Fibroblast of villous mesenchyme (primary cell): Measurements from ENCODE around the gene SGMS2. TPM values are rescaled to one million over a fixed set of nuclear protein-coding genes. Genes with fewer than 3 reads are reported as not detected.

Experiments
- DNase-seq: peaks from one replicate; pipeline ENCODE4 v3.0.0-alpha.2; 2010; ENCODE audit warnings: low read depth
- H3K4me3 ChIP-seq: 2 replicates; pipeline ENCODE4 v1.5.1; 2011; ENCODE audit warnings: low read depth, mild to moderate bottlenecking, low read length
- total RNA-seq: library from RNA; depleted of rRNA; stranded (reverse); fragments of >200 nt; gene quantifications from 2 replicates; pipeline ENCODE4 v1.2.3, GENCODE V29; 2012
- TF ChIP-seq, protein P1 (sequence below): IDR thresholded peaks from 2 replicates; pipeline ENCODE4 v1.5.1; 2012; ENCODE audit warnings: low read depth, mild to moderate bottlenecking, low read length; ENCODE audit not compliant: insufficient read depth

Gene SGMS2
- 135 and 186 TPM in 2 replicates for total RNA-seq

DNA sequence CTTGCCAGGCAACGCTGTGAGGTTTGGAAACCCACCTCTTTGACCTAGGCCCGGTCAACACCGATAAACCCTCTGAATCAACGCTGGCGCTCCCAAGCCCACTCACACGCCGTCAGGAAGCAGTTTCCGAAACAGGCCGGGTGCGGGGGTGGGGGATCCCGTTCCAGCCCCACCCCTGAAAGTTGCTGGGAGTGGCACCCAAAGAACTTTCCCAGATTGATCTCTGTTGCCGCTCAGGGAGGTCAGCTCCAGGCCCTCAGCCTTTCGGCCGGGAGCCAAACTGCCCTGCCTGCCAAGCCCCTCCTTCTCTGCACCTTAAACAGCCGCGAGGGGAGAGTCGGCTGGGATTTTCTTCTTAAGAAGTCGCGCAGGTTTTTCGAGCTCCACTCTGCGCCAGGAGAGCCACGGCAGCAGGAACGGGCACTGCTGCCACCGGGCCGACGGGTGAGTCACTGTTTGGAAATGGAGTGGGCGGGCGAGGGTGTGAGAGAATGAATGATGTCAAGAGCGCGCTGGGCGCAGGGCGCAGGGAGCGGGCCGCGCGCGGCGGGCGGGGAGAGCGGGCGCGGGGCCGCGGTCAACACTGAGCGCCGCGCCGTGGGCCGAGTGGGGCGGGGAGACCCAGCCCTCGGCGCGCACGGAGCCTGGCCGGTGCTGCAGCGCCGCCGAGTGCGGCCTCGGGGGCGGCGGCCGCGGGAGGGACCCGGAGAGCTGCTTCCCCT is at the start of gene SGMS2:
Gene SGMS2 (plus strand): TSS at position 583 of the 722 bp plus-strand sequence. CDS start 70,622 bp downstream, outside the sequence.
- peak within 1 kb of the TSS; percentile 93 for H3K4me3 ChIP-seq
- TF ChIP-seq, protein P1, sequence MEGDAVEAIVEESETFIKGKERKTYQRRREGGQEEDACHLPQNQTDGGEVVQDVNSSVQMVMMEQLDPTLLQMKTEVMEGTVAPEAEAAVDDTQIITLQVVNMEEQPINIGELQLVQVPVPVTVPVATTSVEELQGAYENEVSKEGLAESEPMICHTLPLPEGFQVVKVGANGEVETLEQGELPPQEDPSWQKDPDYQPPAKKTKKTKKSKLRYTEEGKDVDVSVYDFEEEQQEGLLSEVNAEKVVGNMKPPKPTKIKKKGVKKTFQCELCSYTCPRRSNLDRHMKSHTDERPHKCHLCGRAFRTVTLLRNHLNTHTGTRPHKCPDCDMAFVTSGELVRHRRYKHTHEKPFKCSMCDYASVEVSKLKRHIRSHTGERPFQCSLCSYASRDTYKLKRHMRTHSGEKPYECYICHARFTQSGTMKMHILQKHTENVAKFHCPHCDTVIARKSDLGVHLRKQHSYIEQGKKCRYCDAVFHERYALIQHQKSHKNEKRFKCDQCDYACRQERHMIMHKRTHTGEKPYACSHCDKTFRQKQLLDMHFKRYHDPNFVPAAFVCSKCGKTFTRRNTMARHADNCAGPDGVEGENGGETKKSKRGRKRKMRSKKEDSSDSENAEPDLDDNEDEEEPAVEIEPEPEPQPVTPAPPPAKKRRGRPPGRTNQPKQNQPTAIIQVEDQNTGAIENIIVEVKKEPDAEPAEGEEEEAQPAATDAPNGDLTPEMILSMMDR: no peak
- peak; percentile 91 for DNase-seq

DNA sequence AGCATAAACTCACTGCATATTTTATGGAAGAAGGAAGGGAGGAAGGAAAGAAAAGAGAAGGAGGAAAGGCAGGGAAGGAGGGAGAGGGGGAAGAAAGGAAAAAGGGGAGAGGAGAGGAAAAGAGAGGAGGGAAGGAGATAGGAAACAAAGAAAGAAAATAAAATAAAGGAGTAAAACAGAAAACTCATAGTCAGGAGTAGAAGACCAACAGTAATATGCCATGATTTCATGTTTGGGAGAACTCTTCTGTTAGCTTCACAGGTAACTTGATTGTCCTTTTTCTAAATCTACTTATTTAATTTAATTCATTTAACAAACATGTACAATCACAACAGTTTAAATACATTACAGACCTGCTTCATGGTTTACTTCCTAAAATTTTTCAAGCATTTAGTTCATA is 46.8 kb upstream of the SGMS2 start:
- no peak overlapping the region for H3K4me3 ChIP-seq
- DNase-seq: no peak
- TF ChIP-seq, protein P1: no peak

- DNase-seq: no peak
- H3K4me3 ChIP-seq: no peak overlapping the region
- TF ChIP-seq, protein P1: no peak
These were observed 45.8 kb upstream of the SGMS2 start for GRCh38 chr4:107778784-107779530.

DNA sequence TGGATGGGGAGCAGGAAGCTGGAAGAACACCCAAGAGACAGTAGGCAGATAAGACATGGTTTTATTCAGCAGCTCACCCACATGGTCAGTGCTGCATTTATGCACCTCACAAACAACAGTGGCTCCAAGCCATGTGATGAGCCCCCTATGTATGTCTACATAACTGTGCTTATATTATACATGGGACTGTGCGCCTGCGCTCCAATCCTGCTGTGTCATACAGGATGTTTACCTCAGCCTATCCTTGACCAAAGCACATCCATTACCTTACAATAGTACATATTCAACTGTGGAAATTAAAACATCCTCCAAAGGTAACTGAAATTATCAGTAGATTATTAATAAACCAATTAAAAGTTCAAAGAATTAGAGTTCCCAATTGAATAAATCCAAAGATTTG is 44.1 kb upstream of the SGMS2 start:
- TF ChIP-seq, protein P1: no peak
- DNase-seq: no peak
- no peak overlapping the region for H3K4me3 ChIP-seq

DNA sequence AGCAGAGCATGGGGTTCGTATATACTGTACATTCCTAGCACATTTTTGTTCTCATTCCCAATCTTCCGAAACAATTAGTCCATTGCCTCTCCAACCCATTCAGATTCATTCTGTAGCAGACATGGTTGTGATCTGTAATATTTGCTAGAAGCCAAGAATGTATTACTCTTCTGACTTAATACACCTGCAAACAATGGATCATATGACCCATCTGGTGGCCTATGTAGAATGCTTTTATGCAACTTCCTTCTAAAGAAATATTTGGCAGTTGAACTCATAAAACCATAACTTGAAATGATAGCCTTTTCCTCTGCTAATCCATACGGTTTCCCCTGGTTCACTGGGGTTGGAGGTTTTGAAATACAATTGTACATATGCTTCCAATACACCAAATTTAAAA is 32.8 kb upstream of the SGMS2 start:
- TF ChIP-seq, protein P1: no peak
- H3K4me3 ChIP-seq: no peak overlapping the region
- DNase-seq: no peak

- no peak for DNase-seq
- H3K4me3 ChIP-seq: no peak overlapping the region
- TF ChIP-seq, protein P1: no peak
These were observed 32.0 kb upstream of the SGMS2 start for GRCh38 chr4:107792711-107793110.
